ENCODE results near the gene DCTD.

DNA sequence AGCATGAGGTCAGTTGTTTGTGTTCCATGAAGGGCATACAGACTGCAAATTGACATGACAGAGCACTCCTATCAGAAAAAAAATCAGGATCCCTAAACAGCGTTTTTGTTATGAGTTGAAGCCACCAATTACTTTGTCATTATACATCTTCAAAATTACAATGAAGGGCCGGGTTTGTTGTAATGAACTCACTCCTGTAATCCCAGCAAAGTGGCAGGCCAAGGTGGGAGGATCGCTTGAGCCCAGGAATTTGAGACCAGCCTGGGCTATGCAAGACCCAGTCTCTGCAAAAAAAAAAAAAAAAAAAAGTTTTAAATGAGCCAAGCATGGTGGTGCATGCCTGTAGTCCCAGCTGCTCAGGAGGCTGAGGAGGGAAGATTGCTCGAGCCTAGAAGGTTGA is 3.5 kb upstream of the DCTD start:
- TF ChIP-seq CTCF (IDR thresholded peaks at IDR 0.05) (no peak), POLR2A (IDR thresholded peaks at IDR 0.05) (no peak)

Data from body of pancreas (tissue), 4 donors.